ENCODE results near the gene DAPP1. TPM values are rescaled to one million over a fixed set of nuclear protein-coding genes. Genes with fewer than 3 reads are reported as not detected.

Gene DAPP1
- total and polyA plus RNA-seq, 2 of the 8 experiments (the other 6 are each of a cell fraction or from before 2014, with no cell fraction given), result not detected

DNA sequence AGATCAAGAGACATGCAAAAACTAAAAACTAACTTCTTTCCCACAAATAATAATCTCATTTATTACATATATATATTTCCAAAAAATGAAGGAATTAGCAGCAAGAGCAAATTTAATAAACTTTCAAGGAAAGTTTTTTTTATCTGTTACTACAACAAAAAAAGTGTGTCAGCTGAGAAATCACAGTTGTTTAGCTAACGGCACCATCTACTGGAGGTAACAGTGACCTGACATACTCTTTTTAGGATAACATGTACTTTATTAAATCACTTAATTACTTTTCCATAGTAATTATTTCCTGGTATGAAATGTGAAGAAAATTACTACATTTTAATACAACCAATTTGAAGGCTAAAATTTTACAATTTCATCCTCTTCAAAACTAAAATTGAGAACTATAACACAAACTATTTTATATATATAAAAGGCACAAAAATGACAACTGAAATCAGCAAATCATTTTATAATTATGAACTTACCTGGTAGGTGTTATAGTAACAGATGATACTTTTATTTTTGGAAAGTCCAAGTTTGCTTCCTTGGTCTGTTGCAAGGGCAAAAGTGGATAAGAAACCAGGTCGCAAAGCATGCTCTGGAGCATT lies 68.5 kb downstream of the DAPP1 start:
- no peaks in the 10 kb centered on the region for H3K23me2 ChIP-seq (ENCODE audit: low read depth, low read length)
- no peaks in the 10 kb centered on the region for H3K79me1 ChIP-seq (ENCODE audit: low read depth, low read length)
- H2BK12ac ChIP-seq (ENCODE audit: low read depth, low read length), result no peak overlapping the region
- H3K4ac ChIP-seq (replicated peaks; ENCODE audit: insufficient read length, low read depth, low read length), result no peak overlapping the region
- no peak overlapping the region for H2BK5ac ChIP-seq (ENCODE audit: low read depth, low read length)
- H3K18ac ChIP-seq (ENCODE audit: extremely low read depth, low read length), result no peak overlapping the region
- no peak overlapping the region for H4K5ac ChIP-seq (ENCODE audit: insufficient read length, low read depth, low read length)
- no peak overlapping the region for H3K4me2 ChIP-seq (ENCODE audit: insufficient read depth in 1 of 2, low read depth in 2 of 2, low read length in 2 of 2)
- no peak overlapping the region for H2BK120ac ChIP-seq (replicated peaks; ENCODE audit: low read depth, low read length)
- H3K9ac ChIP-seq (replicated peaks in 1 of 4; ENCODE audit: extremely low read depth in 1 of 4, low read depth in 3 of 4, low read length in 3 of 4), result no peak overlapping the region
- H3K27me3 ChIP-seq (replicated peaks in 1 of 4; ENCODE audit: control insufficient read depth in 3 of 4, extremely low read depth in 1 of 4, insufficient read depth in 3 of 4, low read length in 3 of 4), result no peaks in the 10 kb centered on the region
- H3K9me3 ChIP-seq (ENCODE audit: insufficient read depth in 2 of 2, low read depth in 1 of 2, low read length in 1 of 2), result no peaks in the 10 kb centered on the region
- no peak overlapping the region for H3K56ac ChIP-seq (replicated peaks; ENCODE audit: insufficient read length, low read depth, low read length)
- no peak overlapping the region for H3K14ac ChIP-seq (ENCODE audit: insufficient read length)
- no peak overlapping the region for H3K4me3 ChIP-seq (ENCODE audit: extremely low read depth in 1 of 4, insufficient read depth in 2 of 4, low read depth in 3 of 4, low read length in 4 of 4)
- H4K91ac ChIP-seq (replicated peaks; ENCODE audit: insufficient read length, low read length), result no peak overlapping the region
- ChIA-PET CTCF (ENCODE audit: partially characterized antibody) (interaction anchor here (0.6 to 2.7 kb wide), 17 partner anchors 33 to 1764 kb away, joined by 3 to 13 read pairs (median 3); no protein-coding TSS in a partner anchor), POLR2A (ENCODE audit: partially characterized antibody) (interaction anchor here (0.9 to 1.1 kb wide), 2 partner anchors 64 to 77 kb away, joined by 3 to 4 read pairs; no protein-coding TSS in a partner anchor)
- H2AFZ ChIP-seq (ENCODE audit: low read length), result no peak overlapping the region
- H4K20me1 ChIP-seq (replicated peaks in 1 of 2; ENCODE audit: control insufficient read depth in 1 of 2, insufficient read depth in 2 of 2, low read length in 2 of 2), result peaks cover 2 to 4% of the 10 kb centered on the region in 2 experiments
- no peaks in the 10 kb centered on the region for H3K4me1 ChIP-seq (replicated peaks in 1 of 4; ENCODE audit: control insufficient read depth in 3 of 4, insufficient read depth in 4 of 4, low read length in 3 of 4)
- no peak for DNase-seq (ENCODE audit: low read depth in 1 of 2, low spot score in 2 of 2)
- no peak overlapping the region for H3K23ac ChIP-seq (ENCODE audit: insufficient read length)
- 93% methylated on average over 2 of the region's 2 CpGs; no CpG with 5 or more reads in 1 of the 2 experiments for WGBS, 2 experiments (ENCODE audit: extremely low coverage in 1 of 2, insufficient coverage in 1 of 2, insufficient read length in 1 of 2, insufficient replicate concordance in 2 of 2, low coverage in 1 of 2, low lambda C conversion rate in 2 of 2, missing lambda C conversion rate in 1 of 2)
- H2AK5ac ChIP-seq (ENCODE audit: low read depth, low read length), result no peak overlapping the region
- H4K8ac ChIP-seq (ENCODE audit: extremely low read depth, insufficient read depth, low read length), result no peak overlapping the region
- no peak overlapping the region for H3K27ac ChIP-seq (ENCODE audit: low read depth, low read length)
- H3K36me3 ChIP-seq (ENCODE audit: control insufficient read depth in 2 of 4, insufficient read depth in 4 of 4, low read length in 3 of 4), result peaks cover 0 to 23% (median 6%) of the 10 kb centered on the region in 4 experiments; a peak in 4 of 8 replicates
- H2BK15ac ChIP-seq (ENCODE audit: low read length), result no peak overlapping the region
- no peak for FAIRE-seq
- H2BK20ac ChIP-seq (ENCODE audit: low read length), result no peak overlapping the region
- H3K79me2 ChIP-seq (ENCODE audit: control insufficient read depth in 1 of 2, insufficient read depth in 2 of 2, low read length in 2 of 2), result peaks cover 0 to 11% of the 10 kb centered on the region in 2 experiments; a peak in 2 of 4 replicates

Data from H1 (cell line).